Lower lobe of right lung (tissue), 2 donors: ENCODE data around the gene MTHFD1L. TPM values are rescaled to one million over a fixed set of nuclear protein-coding genes. Genes with fewer than 3 reads are reported as not detected.

ENCODE experiments used
- ATAC-seq, 2 donors: fragments of 200-7000 bp; cut with Tn5 transposase; one replicate each; pipeline ENCODE4 v1.9.1; 2020 to 2022; ENCODE audit warnings: mild to moderate bottlenecking in 2 of 2, moderate library complexity in 2 of 2
- DNase-seq: peaks from one replicate; pipeline ENCODE4 v3.0.0-alpha.2; 2020
- H3K27ac ChIP-seq: fragments of 200-600 bp; one replicate; pipeline ENCODE4 v1.8.0; 2022
- H3K27me3 ChIP-seq: fragments of 200-600 bp; one replicate; pipeline ENCODE4 v1.8.0; 2022; ENCODE audit warnings: low read depth
- H3K36me3 ChIP-seq: fragments of 200-600 bp; one replicate; pipeline ENCODE4 v1.8.0; 2022; ENCODE audit warnings: mild to moderate bottlenecking
- H3K4me1 ChIP-seq: fragments of 200-600 bp; one replicate; pipeline ENCODE4 v1.8.0; 2022
- H3K4me3 ChIP-seq: fragments of 200-600 bp; one replicate; pipeline ENCODE4 v1.8.0; 2022; ENCODE audit warnings: mild to moderate bottlenecking
- H3K9me3 ChIP-seq: fragments of 200-600 bp; one replicate; pipeline ENCODE4 v1.8.0; 2022
- intact Hi-C: fragments of 100-400 bp; cut with DNase I; formaldehyde crosslinking; loops from one replicate; pipeline ENCODE4 v1.11.0; 2022
- total RNA-seq: library from RNA; stranded (reverse); fragmentation: NEBNext Ultra II Directional; extraction: Animal tissue kit (Norgen Biotek cat#: 25700); gene quantifications from one replicate; pipeline ENCODE4 v1.2.1, GENCODE V29; 2021
- TF ChIP-seq, protein P1 (sequence below): fragments of 200-600 bp; IDR thresholded peaks from one replicate; pipeline ENCODE4 v1.8.0; 2022; ENCODE audit warnings: antibody characterized with exemption, mild to moderate bottlenecking
- donor health status: DM: no; HTN: yes; CAD: no; lungs with severe emphysema.

The MTHFD1L gene
- total RNA-seq, 1 donor from 2014 or later = 22.1 TPM

DNA sequence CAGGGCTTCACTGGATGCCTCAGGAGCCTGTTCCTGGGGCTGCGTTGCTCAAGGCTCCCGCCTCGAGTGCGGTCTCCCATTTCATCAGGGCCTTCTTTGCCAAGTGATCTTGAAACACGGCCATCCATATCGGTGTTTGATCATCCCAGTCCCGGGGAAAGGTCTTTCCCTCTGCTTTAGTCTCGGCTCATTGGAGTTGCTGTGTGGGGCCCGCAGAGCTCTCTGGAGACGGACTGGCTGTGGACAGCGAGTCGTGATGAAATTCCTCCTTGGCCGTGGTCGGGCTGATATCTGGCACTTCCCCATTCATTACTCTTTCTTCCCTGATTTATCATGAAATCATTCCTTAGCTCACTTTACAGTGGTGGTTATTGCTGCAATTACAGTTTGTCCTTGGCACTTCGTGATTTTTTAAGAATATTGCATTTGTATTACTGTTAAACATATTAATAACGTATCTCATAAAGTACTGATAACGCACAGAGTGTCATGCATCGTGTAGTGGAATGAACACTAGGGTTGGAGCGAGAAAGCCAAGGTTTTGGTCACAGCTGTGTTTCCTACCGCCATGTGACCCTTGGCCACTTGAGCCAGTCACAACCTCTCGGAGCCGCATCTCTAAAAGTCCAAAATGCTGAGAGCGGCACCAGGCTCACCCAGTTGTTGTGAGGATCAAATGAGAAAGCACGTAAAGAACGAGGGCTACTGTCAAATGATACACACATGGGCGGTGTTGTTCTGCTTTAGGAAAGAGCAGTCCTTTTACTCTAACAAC is 71.8 kb downstream of the MTHFD1L start:
- DNase-seq (no peak), ATAC-seq (peak; percentile 69 to 72)
- Histone ChIP-seq H3K27ac (no peak overlapping the region), H3K9me3 (no peaks in the 10 kb centered on the region), H3K36me3 (peaks cover 4% of the 10 kb centered on the region), H3K4me3 (no peak overlapping the region), H3K27me3 (no peaks in the 10 kb centered on the region), H3K4me1 (no peaks in the 10 kb centered on the region)
- TF ChIP-seq, protein P1, sequence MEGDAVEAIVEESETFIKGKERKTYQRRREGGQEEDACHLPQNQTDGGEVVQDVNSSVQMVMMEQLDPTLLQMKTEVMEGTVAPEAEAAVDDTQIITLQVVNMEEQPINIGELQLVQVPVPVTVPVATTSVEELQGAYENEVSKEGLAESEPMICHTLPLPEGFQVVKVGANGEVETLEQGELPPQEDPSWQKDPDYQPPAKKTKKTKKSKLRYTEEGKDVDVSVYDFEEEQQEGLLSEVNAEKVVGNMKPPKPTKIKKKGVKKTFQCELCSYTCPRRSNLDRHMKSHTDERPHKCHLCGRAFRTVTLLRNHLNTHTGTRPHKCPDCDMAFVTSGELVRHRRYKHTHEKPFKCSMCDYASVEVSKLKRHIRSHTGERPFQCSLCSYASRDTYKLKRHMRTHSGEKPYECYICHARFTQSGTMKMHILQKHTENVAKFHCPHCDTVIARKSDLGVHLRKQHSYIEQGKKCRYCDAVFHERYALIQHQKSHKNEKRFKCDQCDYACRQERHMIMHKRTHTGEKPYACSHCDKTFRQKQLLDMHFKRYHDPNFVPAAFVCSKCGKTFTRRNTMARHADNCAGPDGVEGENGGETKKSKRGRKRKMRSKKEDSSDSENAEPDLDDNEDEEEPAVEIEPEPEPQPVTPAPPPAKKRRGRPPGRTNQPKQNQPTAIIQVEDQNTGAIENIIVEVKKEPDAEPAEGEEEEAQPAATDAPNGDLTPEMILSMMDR = no peak
- intact Hi-C loops = no loop called here

DNA sequence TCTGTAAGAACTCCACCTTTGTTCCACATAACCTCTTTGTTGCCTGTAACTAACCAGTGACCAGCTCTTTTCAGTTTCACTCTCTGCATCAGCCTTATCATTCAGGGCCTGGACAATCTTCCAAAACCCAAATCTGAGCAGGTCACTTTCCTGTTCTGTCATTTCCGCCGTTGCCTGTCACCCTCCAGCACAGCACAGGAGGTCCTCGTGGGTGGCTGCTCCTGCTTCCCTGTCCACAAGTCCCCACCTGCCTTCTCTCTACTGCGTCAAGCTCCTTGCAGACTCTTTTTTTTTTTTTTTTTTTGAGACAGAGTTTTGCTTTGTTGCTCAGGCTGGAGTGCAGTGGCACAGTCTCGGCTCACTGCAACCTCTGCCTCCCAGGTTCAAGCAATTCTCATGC is 73.9 kb downstream of the MTHFD1L start:
- no peak overlapping the region for H3K27ac ChIP-seq
- TF ChIP-seq, protein P1 = no peak
- no peaks in the 10 kb centered on the region for H3K9me3 ChIP-seq
- no peaks in the 10 kb centered on the region for H3K27me3 ChIP-seq
- H3K4me3 ChIP-seq = no peak overlapping the region
- no peak for DNase-seq
- H3K36me3 ChIP-seq = peaks cover 4% of the 10 kb centered on the region
- no peaks in the 10 kb centered on the region for H3K4me1 ChIP-seq
- no peak for ATAC-seq
- intact Hi-C loops = no loop called here

DNA sequence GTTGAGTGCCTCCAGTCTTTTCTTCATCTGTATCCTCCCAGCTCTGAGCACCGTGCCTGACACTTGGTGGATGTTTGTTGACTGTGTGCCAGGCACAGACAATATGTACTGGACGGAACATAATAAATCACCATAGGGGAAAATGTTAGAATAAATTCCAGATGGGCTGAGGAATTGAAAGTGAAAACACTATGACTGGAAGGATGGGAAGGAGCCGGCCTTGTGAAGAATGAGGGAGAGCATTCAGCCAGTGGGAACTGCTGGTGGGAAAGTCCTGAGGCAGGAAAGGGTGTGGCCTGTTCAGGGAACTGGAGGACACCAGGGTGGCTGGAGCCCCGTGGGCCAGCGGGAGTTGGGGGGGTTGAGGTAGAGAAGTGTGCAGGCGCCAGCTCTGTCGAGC is 75.4 kb downstream of the MTHFD1L start:
- no peak for DNase-seq
- intact Hi-C loops = no loop called here
- Histone ChIP-seq H3K4me1 (no peaks in the 10 kb centered on the region), H3K27ac (no peak overlapping the region), H3K9me3 (no peaks in the 10 kb centered on the region), H3K4me3 (no peak overlapping the region), H3K27me3 (no peaks in the 10 kb centered on the region), H3K36me3 (peaks cover 15% of the 10 kb centered on the region)
- ATAC-seq = peak in 1 of 2 donors; percentile 35
- TF ChIP-seq, protein P1 = no peak

DNA sequence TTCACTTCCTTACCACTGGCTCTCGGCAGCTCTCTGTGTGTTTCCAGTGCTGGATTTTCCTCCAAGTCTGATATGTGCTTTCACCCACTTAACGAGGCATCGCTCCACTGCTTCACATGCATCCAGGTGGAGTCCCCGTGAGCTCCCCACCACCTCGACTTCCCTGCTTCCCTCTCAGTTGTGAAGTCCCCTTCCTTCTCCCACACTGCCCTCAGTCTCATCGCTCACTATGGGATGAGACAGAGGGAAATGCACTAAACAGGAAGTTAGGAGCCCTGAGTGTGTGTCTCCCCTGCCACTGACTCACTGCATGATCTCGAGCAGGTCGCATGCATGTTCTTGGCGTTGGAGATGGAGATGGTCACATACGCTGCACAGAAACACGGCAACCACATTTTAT is 84.0 kb downstream of the MTHFD1L start:
- H3K4me1 ChIP-seq = no peaks in the 10 kb centered on the region
- intact Hi-C loops = no loop called here
- no peak overlapping the region for H3K27ac ChIP-seq
- H3K4me3 ChIP-seq = no peak overlapping the region
- TF ChIP-seq, protein P1 = no peak
- H3K9me3 ChIP-seq = no peaks in the 10 kb centered on the region
- DNase-seq (no peak), ATAC-seq (no peak)
- H3K27me3 ChIP-seq = no peaks in the 10 kb centered on the region
- peaks cover 47% of the 10 kb centered on the region for H3K36me3 ChIP-seq

DNA sequence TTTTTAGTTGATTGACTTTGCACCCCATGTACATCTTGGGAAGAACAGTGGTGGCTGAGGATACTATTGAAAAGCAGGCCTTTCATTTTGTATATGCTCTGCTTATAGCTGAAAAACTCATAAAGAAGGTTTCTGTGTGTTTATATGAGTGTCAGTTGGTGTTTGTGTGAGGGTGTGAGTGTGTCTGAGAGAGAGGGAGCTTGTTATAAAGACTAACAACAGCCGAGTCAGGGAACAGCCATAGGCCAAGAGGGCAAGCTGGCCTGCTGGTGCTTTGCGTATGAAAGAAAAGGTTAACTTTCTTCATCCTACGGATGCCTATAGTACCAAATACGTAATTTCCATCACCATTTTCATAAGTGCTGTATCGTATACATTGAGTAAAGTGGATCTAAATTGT is 88.3 kb downstream of the MTHFD1L start:
- ATAC-seq (no peak), DNase-seq (no peak)
- intact Hi-C loops = no loop called here
- H3K27ac ChIP-seq = no peak overlapping the region
- TF ChIP-seq, protein P1 = no peak
- no peaks in the 10 kb centered on the region for H3K9me3 ChIP-seq
- H3K4me3 ChIP-seq = no peak overlapping the region
- H3K36me3 ChIP-seq = peaks cover 29% of the 10 kb centered on the region
- no peaks in the 10 kb centered on the region for H3K27me3 ChIP-seq
- H3K4me1 ChIP-seq = no peaks in the 10 kb centered on the region
